ENCODE results near the gene KLHL7.
"Not testable (repeated sequence)": the region's sequence is repeated elsewhere in the genome, so short reads cannot be mapped to it uniquely, and the experiment has no call there.

The KLHL7 gene

DNA sequence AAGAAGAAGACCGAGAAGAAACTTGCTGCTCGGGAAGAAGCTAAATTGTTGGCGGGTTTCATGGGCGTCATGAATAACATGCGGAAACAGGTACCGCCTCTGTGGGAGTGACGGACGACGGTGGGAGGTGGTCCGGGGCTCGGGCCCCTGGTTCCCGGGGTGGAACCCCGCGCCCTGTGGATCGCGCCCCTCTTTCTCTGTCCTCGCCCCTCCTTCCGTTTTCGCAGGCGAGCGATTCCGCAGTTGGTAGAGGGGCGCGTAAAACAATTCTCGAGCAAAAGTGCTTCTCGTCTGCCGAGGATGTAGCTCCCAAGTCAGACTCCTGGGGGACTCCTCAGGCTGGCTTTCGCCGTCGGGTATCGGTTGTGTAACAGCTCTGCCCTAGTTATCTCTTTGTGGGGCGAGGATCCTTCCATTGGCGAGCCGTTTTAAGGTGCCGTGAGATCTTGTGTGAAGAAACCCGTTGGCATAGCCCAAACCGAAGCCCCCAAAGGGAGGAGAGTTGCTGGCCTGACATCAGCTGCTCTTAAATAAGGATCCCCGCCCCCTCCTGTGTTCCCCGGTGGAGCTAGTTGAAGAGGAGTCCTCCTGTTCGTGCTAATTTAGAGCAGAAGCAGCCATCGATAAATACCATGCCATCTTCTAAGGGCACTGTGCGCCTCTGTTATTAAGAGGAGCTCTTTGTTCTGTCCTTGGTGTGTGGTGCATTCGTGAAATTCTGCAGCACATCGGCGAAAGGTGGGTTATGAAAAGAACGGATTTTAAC, 655 bp downstream of the KLHL7 start:
- peak overlapping the region; percentile 73 for H3K4me3 ChIP-seq (ENCODE audit: low read depth, low read length)
- no peak for DNase-seq (ENCODE audit: low read depth)

DNA sequence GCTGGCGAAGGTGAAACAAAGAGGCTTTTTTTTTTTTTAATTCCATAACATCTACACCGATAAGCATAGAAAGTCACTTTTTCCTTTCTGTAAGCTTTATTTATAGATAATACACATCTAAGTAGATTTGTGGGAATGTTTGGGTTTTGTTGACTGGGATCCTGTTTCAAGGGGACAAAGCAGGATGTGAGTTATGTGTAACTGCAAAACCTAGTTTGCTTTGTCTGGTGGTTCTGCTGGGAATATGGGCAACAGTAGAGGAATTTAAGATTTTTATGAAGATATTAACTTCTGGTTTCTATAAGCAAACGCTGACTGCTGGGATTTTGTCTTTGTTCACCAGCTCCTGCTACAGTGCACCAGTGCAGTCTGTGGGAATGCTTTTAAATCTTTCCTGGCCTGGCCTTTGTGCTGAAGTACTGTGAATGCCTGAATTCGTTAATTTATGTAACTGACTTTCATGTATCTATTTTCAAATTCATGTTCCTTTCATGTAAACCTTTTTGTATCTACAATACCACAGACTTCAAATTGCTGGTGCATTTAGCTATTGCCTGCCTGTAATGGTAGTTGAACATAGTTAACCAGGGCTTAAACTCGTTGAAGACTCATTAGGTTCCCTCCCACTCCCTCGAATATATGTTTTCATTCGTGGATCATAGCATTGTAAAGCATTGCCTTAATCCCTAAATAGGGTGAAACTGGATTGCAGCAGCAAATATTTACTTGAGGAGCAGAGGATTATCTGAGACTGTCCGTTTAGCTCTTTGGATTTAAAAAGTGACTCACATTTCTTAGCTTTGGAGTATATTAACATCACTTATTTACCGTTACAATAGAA, 1.5 kb downstream of the KLHL7 start:
- no peak for DNase-seq (ENCODE audit: low read depth)
- peak overlapping the region; percentile 73 for H3K4me3 ChIP-seq (ENCODE audit: low read depth, low read length)

DNA sequence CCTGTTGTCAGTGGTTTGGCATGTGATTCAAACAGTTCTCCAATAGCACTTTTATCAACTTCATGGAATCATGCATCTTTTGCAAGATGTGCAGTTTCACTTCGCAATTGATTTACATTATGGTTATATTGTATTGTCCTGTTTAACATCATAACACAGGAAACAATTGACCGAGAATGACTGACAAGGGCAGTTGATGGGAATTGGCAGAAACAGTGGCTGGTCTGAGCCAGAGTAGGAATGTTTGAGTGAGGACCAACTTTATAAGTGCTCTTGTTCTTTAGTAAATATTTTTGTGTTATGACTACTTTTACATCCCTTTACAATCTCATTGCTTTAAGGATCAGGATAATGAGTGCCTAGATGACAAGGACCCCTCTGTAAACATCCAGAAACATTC, 2.2 kb downstream of the KLHL7 start:
- peak overlapping the region; percentile 73 for H3K4me3 ChIP-seq (ENCODE audit: low read depth, low read length)
- DNase-seq (ENCODE audit: low read depth), result no peak

DNA sequence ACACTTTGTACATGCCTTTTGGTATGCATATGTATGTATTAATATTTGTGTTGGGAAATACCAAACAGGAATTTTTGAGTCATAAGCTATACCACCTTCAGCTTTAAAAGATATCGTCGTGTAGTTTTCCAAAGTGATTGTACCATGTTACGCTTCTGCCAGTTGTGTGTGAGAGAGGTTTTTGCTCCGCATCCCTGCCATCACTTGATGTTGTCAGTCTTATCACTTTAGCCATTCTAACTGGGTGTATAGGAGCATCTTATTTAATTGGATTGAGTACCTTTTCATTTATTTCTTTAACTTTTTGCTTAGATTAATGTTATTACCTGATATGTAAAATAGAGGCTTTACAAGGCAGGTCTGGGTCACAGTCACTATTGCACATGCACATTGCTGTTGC, 3.4 kb downstream of the KLHL7 start:
- DNase-seq (ENCODE audit: low read depth), result no peak
- H3K4me3 ChIP-seq (ENCODE audit: low read depth, low read length), result no peak overlapping the region

DNA sequence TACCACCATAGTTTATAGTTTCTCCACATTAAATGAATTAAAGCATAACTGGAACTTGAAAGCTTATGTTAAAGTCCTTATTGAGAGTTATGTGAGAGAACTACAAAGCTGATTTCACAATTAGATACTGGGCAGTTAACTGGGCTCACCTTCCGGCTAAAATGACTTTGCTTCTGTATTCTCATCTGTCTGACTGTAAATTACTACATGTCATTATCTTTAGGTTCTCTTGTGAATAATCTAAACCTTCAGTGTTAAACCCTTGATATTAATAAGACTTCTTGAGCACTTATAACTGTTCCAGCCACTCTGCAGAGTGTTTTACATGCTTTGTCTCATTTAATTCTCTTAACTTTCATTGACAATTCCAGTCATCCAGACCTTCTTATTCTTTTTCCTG, 3.9 kb downstream of the KLHL7 start:
- no peak overlapping the region for H3K4me3 ChIP-seq (ENCODE audit: low read depth, low read length)
- DNase-seq (ENCODE audit: low read depth), result no peak

DNA sequence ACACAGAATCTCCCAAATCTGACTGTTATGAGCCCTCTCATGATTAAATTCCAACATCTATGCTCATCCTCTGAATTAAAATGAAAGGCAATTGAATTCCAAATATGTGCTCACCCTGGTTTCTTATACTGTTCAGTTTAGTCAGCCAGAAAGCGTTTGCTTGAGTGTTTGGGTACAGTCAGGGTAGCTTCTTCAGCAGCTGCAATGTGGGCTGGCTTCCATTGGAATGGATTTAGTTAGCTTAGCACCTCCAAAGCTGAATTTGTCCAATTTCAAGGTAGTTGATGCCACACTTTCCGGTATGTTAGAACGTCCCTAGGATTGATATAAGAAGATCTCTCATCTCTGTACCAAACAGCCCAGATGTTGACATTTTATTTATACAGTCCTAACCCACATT, 9.3 kb downstream of the KLHL7 start:
- no peak for DNase-seq (ENCODE audit: low read depth)
- no peak overlapping the region for H3K4me3 ChIP-seq (ENCODE audit: low read depth, low read length)

DNA sequence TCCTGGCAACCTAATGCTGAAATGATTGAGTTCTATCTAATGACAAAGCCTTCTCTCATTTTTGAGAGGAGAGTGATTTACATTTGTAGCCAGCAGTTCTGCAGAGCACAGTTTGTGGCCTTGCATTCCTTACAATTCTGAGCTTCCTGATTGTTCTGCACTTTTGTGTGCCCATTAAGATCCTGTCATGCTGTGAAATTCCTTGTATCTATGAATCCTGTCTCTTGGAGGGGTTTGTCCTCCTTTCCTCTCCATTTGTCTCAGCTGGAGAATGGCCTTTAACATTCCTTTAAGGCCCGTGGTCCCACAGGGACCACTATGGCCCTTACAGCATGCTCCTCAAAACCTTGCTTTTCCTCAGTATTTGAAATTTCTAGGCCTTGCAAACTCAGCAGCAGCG, 10.4 kb downstream of the KLHL7 start:
- no peak for DNase-seq (ENCODE audit: low read depth)
- no peak overlapping the region for H3K4me3 ChIP-seq (ENCODE audit: low read depth, low read length)

DNA sequence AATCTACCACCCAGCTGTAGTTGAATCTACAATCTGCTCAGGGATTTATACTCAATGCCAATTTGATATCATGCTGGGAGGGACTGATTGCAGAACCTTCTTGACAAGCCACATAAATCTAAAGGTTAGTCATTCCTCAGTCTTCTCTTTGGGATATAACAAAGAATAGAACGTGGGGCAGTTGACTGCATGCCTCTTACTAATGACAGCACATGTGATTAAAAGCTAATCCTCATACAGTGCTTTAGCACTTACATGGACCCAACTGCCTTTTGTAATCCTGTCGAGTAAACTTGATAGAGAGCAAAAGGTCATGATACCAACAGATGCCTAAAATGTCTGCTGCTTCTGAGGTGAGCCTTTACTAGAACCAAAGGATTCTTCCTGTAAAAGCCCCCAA, 12.3 kb downstream of the KLHL7 start:
- H3K4me3 ChIP-seq (ENCODE audit: low read depth, low read length), result no peak overlapping the region
- DNase-seq (ENCODE audit: low read depth), result no peak

DNA sequence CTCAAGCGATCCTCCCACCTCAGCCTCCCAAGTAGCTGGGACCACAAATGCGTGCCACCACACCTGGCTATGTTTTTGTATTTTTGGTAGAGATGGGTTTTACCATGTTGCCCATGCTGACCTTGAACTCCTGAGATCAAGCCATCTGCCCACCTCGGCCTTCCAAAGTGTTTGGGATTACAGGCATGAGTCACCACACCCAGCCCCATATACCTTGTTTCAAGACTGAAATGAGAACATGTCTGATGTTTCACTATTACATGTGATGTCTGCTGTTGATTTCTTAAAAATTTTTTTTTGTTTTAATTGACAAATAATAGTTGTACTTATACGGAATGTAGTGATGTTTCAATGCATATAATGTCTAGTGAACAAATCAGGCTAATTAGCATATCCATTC, 14.5 kb downstream of the KLHL7 start:
- H3K4me3 ChIP-seq (ENCODE audit: low read depth, low read length), result no peak overlapping the region
- DNase-seq (ENCODE audit: low read depth), result no peak

DNA sequence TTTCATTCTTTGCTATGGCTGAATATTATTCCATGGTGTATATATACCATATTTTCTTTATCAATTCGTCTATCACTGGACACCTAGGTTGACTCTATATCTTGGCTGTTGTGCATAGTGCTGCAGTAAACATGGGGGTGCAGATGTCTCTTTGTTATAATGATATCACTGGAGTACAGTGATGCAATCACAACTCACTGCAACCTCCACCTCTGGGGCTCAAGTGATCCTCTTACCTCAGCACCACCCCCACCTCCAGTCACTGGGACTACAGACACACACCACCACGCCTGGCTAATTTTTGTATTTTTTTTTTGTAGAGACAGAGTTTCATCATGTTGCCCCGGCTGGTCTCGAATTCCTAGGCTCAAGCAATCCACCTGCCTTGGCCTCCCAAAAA, 15.6 kb downstream of the KLHL7 start:
- no peak for DNase-seq (ENCODE audit: low read depth)
- no peak overlapping the region for H3K4me3 ChIP-seq (ENCODE audit: low read depth, low read length)

DNA sequence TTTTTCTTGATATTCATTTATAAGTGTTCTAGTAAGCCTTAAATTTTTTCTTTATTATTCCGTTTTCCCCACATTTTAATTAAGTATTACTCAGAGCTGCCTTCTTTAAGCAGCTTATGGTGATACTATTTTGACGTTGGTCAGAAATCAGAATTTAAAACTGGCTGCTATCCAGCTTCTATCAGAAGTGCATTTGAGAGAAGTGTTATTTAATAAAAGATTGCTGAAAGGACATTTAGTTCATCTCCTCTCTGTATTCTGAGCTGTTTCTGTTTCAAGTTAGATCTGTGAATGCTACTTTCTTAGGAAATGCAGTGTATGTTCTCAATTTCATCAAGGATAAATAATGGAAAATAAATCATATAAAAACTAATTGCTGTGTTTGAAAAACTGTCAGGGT, 17.4 kb downstream of the KLHL7 start:
- DNase-seq (ENCODE audit: low read depth), result no peak
- no peak overlapping the region for H3K4me3 ChIP-seq (ENCODE audit: low read depth, low read length)

DNA sequence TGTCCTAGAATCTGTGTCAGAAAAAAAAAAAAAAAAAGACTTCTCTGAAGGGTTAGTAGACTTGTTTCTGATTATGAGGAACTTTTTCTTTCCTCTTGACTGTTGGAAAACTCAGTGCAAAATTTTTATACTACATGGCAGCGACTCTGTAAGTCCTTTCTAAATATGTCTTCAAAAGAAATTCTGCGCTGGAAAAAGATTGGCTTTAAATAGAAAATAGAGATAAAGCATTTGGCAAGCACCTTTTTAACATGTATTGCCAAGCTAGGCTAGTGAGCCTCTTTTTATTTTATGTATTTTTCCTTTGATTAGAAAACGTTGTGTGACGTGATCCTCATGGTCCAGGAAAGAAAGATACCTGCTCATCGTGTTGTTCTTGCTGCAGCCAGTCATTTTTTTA, 17.9 kb downstream of the KLHL7 start:
- no peak for DNase-seq (ENCODE audit: low read depth)

DNA sequence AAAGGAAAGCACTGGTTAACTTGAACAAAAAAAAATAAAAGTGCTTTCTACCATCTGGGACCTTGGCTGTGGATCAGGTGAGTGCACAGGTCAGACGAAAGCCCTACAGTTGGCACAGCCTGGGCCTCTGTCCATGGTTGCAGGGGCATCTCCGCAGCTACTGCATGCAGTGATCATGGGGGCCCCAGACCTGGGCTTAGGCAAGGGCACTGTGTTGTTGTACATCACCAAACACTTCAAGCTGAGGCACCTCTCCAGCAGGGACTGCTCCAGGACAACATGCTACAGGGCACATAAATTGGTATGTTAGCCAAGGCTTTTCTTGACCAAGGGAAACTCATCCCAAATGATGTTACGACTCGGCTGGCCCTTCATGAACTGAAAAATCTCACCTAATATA, 23.5 kb downstream of the KLHL7 start:
- no peak overlapping the region for H3K4me3 ChIP-seq (ENCODE audit: low read depth, low read length)
- no peak for DNase-seq (ENCODE audit: low read depth)

More for the DNA sequence above, 17.9 kb downstream of the KLHL7 start:
- no peak overlapping the region for H3K4me3 ChIP-seq (ENCODE audit: low read depth, low read length)

DNA sequence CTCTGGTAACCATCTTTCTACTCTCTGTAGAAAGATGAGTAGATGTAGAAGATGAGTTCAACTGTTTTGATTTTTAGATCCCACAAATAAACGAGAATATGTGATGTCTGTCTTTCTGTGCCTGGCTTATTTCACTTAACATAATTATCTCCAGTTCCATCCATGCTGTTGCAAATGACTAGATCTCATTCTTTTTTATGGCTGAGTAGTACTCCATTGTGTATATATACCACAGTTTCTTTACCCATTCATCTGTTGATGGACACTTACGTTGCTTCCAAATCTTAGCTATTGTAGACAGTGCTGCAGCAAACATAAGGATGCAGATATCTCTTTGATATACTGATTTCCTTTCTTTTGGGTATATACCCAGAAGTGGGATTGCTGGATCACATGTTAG, 26.2 kb downstream of the KLHL7 start:
- not testable (repeated sequence) for H3K4me3 ChIP-seq (ENCODE audit: low read depth, low read length); DNase-seq (ENCODE audit: low read depth)

DNA sequence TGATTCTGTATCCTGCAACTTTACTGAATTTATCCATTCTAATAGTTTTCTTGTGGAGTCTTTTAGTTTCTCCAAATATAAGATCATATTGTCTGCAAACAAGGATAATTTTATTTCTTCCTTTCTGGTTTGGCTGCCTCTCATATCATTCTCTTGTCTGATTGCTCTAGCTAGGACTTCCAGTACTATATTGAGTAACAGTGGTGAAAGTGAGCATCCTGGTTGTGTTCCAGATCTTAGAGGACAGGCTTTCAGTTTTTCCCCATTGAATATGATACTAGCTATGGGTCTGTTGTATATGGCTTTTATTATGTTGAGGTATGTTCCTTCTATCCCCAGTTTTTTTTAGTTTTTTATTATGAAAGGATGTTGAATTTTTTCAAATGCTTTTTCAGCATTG, 28.2 kb downstream of the KLHL7 start:
- H3K4me3 ChIP-seq (ENCODE audit: low read depth, low read length), result no peak overlapping the region
- DNase-seq (ENCODE audit: low read depth), result no peak

DNA sequence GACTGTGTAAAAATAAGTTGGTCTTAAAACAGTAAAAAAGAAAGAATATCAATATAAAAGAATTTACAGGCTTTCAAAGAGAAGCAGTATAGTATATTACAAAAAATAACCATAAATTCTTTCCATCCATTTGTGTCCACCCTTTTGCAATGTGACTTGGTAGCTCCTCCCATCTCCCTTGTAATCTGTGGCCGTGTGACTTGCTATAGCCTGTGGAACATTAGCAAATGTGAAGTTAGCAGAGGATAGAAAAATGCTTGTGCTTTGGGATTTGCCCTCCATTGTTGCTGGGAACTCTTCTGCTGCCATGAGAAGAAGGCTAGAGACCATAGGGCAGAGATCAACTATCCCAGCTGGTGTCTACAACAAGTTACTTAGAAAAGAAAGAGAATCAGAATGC, 30.2 kb downstream of the KLHL7 start:
- no peak overlapping the region for H3K4me3 ChIP-seq (ENCODE audit: low read depth, low read length)
- no peak for DNase-seq (ENCODE audit: low read depth)

DNA sequence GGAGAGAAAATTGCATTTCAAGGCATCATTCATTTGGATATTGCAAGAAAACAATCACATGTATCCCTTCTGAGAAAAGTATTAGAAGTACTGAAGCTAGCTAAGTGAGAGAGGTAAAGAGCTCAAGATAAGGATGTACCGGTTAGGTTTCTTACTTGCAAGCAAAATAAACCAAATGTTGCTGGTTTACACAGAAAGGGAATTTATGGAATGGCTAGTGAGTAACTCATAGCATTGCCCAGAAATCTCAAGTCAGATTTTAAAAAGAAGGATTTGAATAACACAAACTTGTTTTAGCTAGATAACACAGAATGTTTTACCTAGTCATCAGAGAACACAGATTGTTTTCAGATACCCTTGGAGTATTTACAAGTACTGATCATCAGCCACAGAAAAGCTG, 30.6 kb downstream of the KLHL7 start:
- no peak overlapping the region for H3K4me3 ChIP-seq (ENCODE audit: low read depth, low read length)
- DNase-seq (ENCODE audit: low read depth), result no peak

DNA sequence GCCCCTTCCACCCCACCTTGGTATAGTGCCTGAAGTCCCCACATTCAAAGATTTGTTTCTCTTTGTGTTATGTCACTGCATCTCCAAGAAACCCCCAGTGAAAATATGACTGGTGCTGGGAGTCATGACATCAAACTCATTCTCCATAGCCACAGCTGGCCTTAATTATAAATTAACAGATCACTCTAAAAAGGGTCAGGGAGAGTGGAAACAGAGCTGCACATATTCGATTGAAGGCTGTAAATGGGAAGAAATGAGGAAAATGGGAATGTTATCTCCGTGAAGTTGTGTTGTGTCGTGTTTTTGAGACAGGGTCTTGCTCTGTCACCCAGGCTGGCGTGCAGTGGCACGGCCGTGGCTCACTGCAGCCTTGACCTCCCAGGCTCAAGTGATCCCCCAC, 52.1 kb downstream of the KLHL7 start:
- no peak for DNase-seq (ENCODE audit: low read depth)
- H3K4me3 ChIP-seq (ENCODE audit: low read depth, low read length), result no peak overlapping the region

DNA sequence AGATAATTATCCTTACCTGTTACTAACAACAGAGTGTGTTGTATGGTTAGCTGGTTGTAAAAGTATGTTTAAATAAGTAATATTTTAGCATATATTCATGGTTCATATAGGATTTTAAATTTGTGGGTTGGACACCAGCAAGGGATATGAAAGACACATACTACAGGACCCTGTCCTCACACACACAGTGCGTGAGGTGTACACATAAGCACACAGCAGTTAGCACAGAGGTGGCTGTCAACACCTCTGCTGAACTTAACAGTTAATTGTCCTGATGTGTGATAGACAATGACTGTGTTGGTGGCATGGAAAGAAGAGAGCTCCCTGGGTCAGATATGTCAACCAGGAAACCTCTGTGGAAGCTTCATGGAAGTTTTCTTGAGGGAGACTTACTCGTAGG, 53.0 kb downstream of the KLHL7 start:
- no peak for DNase-seq (ENCODE audit: low read depth)

DNA sequence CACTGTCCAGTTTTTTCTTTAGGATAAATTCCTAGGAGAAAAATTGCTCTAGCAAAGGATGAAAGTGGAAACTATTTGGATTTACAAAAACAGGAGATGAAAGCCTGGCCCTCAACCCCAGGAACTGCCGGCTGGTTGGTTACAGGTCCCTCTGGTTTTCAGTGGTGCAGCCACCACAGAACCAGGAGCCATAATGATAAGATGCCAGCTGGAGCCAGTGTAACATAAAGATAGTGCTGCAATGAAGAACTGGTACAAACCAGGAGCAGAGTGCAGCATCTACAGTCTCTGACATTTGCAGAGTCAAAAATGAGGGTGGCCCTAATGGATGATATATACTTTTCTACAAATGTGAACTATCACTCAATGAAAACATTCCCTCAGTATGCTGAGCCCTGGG, 55.9 kb downstream of the KLHL7 start:
- DNase-seq (ENCODE audit: low read depth), result no peak

More for the DNA sequence above, 53.0 kb downstream of the KLHL7 start:
- H3K4me3 ChIP-seq (ENCODE audit: low read depth, low read length), result no peak overlapping the region

DNA sequence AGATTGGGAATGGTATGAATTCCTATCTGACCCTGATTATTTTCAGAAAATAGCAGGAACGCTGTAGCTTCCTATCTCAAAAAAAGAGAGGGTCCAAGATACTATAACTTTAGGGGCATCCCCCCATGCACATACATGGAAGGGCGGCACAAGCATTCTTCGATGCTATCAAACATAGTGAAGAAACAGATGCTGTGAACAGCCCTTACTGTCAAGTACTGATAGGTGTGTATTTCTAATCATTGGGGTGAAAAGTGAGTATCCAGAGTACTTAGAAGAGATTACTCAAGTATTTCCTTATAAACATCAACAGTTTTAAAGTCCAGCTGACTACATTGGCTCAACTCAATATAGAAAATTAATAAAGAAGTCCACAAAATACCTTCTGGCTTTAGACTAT, 59.3 kb downstream of the KLHL7 start:
- no peak for DNase-seq (ENCODE audit: low read depth)

More for the DNA sequence above, 55.9 kb downstream of the KLHL7 start:
- H3K4me3 ChIP-seq (ENCODE audit: low read depth, low read length), result no peak overlapping the region

More for the DNA sequence above, 59.3 kb downstream of the KLHL7 start:
- no peak overlapping the region for H3K4me3 ChIP-seq (ENCODE audit: low read depth, low read length)
